Psoas muscle (tissue), 8 donors: Measurements from ENCODE around the gene GP1BB. TPM values are rescaled to one million over a fixed set of nuclear protein-coding genes. Genes with fewer than 3 reads are reported as not detected.

ENCODE experiments used
- ATAC-seq, 4 donors: fragments of 200-7000 bp; cut with Tn5 transposase; one replicate each; pipeline ENCODE4 v1.9.1; 2020; ENCODE audit warnings: moderate library complexity in 3 of 4, mild to moderate bottlenecking in 2 of 4
- DNase-seq, 2 donors: peaks; one replicate each; pipeline ENCODE4 v3.0.0-alpha.2; 2020
- H3K27ac ChIP-seq: fragments of 200-600 bp; one replicate; pipeline ENCODE4 v1.8.0; 2022
- H3K27me3 ChIP-seq, 3 donors: fragments of 200-600 bp in 1 of 3; one replicate each; pipeline versions ENCODE4 v1.6.1 to v1.8.0; 2013 to 2022; ENCODE audit warnings: low read length in 2 of 3, mild to moderate bottlenecking in 2 of 3, moderate library complexity in 1 of 3; ENCODE audit not compliant: insufficient read depth in 3 of 3
- H3K36me3 ChIP-seq, 2 donors: fragments of 200-600 bp in 1 of 2; one replicate each; pipeline versions ENCODE4 v1.6.1 to v1.8.0; 2013 to 2022; ENCODE audit warnings: low read depth in 1 of 2, mild to moderate bottlenecking in 1 of 2, moderate library complexity in 1 of 2; ENCODE audit not compliant: insufficient read depth in 1 of 2
- H3K4me1 ChIP-seq: fragments of 200-600 bp; one replicate; pipeline ENCODE4 v1.8.0; 2022
- H3K4me3 ChIP-seq: fragments of 200-600 bp; one replicate; pipeline ENCODE4 v1.8.0; 2022; ENCODE audit warnings: mild to moderate bottlenecking
- H3K9me3 ChIP-seq: fragments of 200-600 bp; one replicate; pipeline ENCODE4 v1.8.0; 2022
- CTCF ChIP-seq: fragments of 200-600 bp; IDR thresholded peaks from one replicate; pipeline ENCODE4 v1.8.0; 2022; ENCODE audit warnings: antibody characterized with exemption
- WGBS, 3 donors: extraction: QIAGEN DNeasy Blood & Tissue Kit; methylation state at CpG; one replicate each; pipeline versions ENCODE4 v1.1.6 to v1.1.7; 2013; 5-methylcytosine and 5-hydroxymethylcytosine counted together
- intact Hi-C, 2 donors: fragments of 100-400 bp; cut with DNase I; formaldehyde crosslinking; loops; one replicate each; pipeline versions ENCODE4 v1.11.0 to v1.14.2; 2022
- polyA plus RNA-seq, 3 donors: library from polyadenylated mRNA; stranded (reverse); fragments of 200-250 nt; gene quantifications; one replicate each; pipeline ENCODE4 v1.2.3, GENCODE V29; 2013
- total RNA-seq, 4 donors: library from RNA; stranded (reverse); fragmentation: NEBNext Ultra II Directional in 2 of 4; extraction: Animal tissue kit (Norgen Biotek cat#: 25700) in 2 of 4; gene quantifications; one replicate each; pipeline versions ENCODE4 v1.2.1 to v1.2.4, GENCODE V29; 2021 to 2023
- donor health status: healthy with polysubstance abuse.
- donor health status: DM: no; HTN: no; CAD: no; lungs with moderate emphysema.
- donor health status: Bipolar disorder and iron deficiency.
- donor health status: healthy.
- donor health status: DM: yes; HTN: yes; CAD: no.
- donor health status: DM: no; HTN: no; CAD: no.
- donor health status: DM: no; HTN: no; CAD: no.
- donor health status: DM: yes; HTN: yes; CAD: no.

Gene GP1BB
- total and polyA plus RNA-seq, 7 donors = 0.14 to 1.8 (median 0.58) TPM; not detected in 3

- peak; percentile 93 to 97 (median 94) for ATAC-seq
- Histone ChIP-seq H3K4me3 (no peak overlapping the region), H3K9me3 (no peaks in the 10 kb centered on the region), H3K36me3 (no peaks in the 10 kb centered on the region), H3K27me3 (peaks cover 0 to 6% (median 0%) of the 10 kb centered on the region in 3 donors), H3K27ac (peak overlapping the region; percentile 73), H3K4me1 (peaks cover 24% of the 10 kb centered on the region)
- peak; percentile 81 to 92 for DNase-seq
- TF ChIP-seq CTCF = no peak
- intact Hi-C loops = no loop called here
- WGBS, 3 donors = 41 to 53% (median 48%) methylated on average over 19 of the region's 19 CpGs
Measured at GRCh38 chr22:19709063-19709769, 14.1 kb upstream of the GP1BB start.

- ATAC-seq = no peak
- intact Hi-C loops = no loop called here
Measured at GRCh38 chr22:19710020-19710768, 13.1 kb upstream of the GP1BB start.

GRCh38 chr22:19710769-19711106 is 12.6 kb upstream of the GP1BB start:
- no peak for DNase-seq
- no peak for ATAC-seq
- intact Hi-C loops = no loop called here
- TF ChIP-seq CTCF = no peak
- Histone ChIP-seq H3K27ac (no peak overlapping the region), H3K36me3 (no peaks in the 10 kb centered on the region), H3K27me3 (peaks cover 0 to 4% (median 0%) of the 10 kb centered on the region in 3 donors), H3K9me3 (no peaks in the 10 kb centered on the region), H3K4me3 (no peak overlapping the region), H3K4me1 (peaks cover 24% of the 10 kb centered on the region)
- WGBS, 3 donors = 79 to 94% (median 93%) methylated on average over 6 of the region's 6 CpGs

More at GRCh38 chr22:19710020-19710768, 13.1 kb upstream of the GP1BB start:
- DNase-seq = peak; percentile 7 to 48
- no peak overlapping the region for H3K27ac ChIP-seq
- no peaks in the 10 kb centered on the region for H3K36me3 ChIP-seq
- peaks cover 24% of the 10 kb centered on the region for H3K4me1 ChIP-seq
- H3K27me3 ChIP-seq = peaks cover 0 to 5% (median 0%) of the 10 kb centered on the region in 3 donors
- 89 to 93% (median 90%) methylated on average over 19 of the region's 19 CpGs for WGBS, 3 donors
- TF ChIP-seq CTCF = no peak
- no peak overlapping the region for H3K4me3 ChIP-seq
- H3K9me3 ChIP-seq = no peaks in the 10 kb centered on the region

- peaks cover 0 to 4% (median 0%) of the 10 kb centered on the region in 3 donors for H3K27me3 ChIP-seq
- H3K4me1 ChIP-seq = peaks cover 21% of the 10 kb centered on the region
Measured at GRCh38 chr22:19713245-19713644, 10.1 kb upstream of the GP1BB start.

More at GRCh38 chr22:19713245-19713644, 10.1 kb upstream of the GP1BB start:
- ATAC-seq = no peak
- Histone ChIP-seq H3K27ac (no peak overlapping the region), H3K4me3 (no peak overlapping the region), H3K9me3 (no peaks in the 10 kb centered on the region), H3K36me3 (no peaks in the 10 kb centered on the region)
- TF ChIP-seq CTCF = no peak
- intact Hi-C loops = no loop called here
- peak; percentile 9 to 44 for DNase-seq
- WGBS, 3 donors = 89 to 95% (median 92%) methylated on average over 13 of the region's 13 CpGs
